ENCODE measurements around the gene KRTAP1-5.

- TF ChIP-seq POLR2AphosphoS5 (IDR thresholded peaks at IDR 0.05) (no peak), CTCF (IDR thresholded peaks at IDR 0.05) (no peak), EP300 (IDR thresholded peaks at IDR 0.05) (no peak), POLR2A (IDR thresholded peaks at IDR 0.05; ENCODE audit: low read depth) (no peak)
These were observed 37.3 kb upstream of the KRTAP1-5 start for GRCh38 chr17:41064301-41064700.
